AG04449 (cell line): Measurements from ENCODE around the gene TBCK.

ENCODE experiments used
- CTCF ChIA-PET: fragments of 350-600 bp; formaldehyde crosslinking; extraction: SDS; loops from one replicate; lab custom pipeline; 2021; ENCODE audit warnings: antibody characterized with exemption; lab: Yijun Ruan, JAX
- POLR2A ChIA-PET: fragments of 400-600, 350-600 bp; formaldehyde crosslinking; extraction: SDS; loops from one replicate; lab custom pipeline; 2020; ENCODE audit warnings: antibody characterized with exemption, inconsistent platforms; lab: Yijun Ruan, JAX
- DNase-seq: peaks from one replicate; pipeline ENCODE4 v3.0.0-alpha.2; 2010; ENCODE audit warnings: low read depth, low spot score
- H3K4me3 ChIP-seq: 2 replicates; pipeline ENCODE4 v1.5.1; 2011; ENCODE audit warnings: low read depth, mild to moderate bottlenecking, control low read depth, low read length
- CTCF ChIP-seq: IDR thresholded peaks from one replicate; pipeline ENCODE4 v1.5.1; 2011; ENCODE audit warnings: mild to moderate bottlenecking, moderate library complexity, low read length, control low read depth, inconsistent platforms; ENCODE audit not compliant: insufficient read depth; ENCODE audit errors: missing control alignments

TBCK gene

GRCh38 chr4:106315968-106316772, at the start of gene TBCK, which contains the start of gene AIMP1:
TSS of gene TBCK (minus strand) at chr4:106316209. CDS start at chr4:106308960, 7,249 bp downstream.
TSS of gene AIMP1 (plus strand) at chr4:106316550. CDS start at chr4:106325010, 8,460 bp downstream.
- peak; percentile 44 for DNase-seq
- ChIA-PET CTCF (interaction anchor here (0.7 to 1.3 kb wide), 3 partner anchors 12 to 375 kb away, joined by 3 to 5 read pairs (median 4); no protein-coding TSS in a partner anchor), POLR2A (interaction anchor here (0.6 to 1.2 kb wide), 3 partner anchors 11 to 693 kb away, joined by 3 read pairs; no protein-coding TSS in a partner anchor)
- no peak for TF ChIP-seq CTCF
- peak within 1 kb of the TSS; percentile 91 for H3K4me3 ChIP-seq

GRCh38 chr4:106365613-106366012, 49.6 kb upstream of the TBCK start:
- CTCF ChIA-PET = interaction anchor here (0.6 to 3.4 kb wide), 5 partner anchors 9 to 533 kb away, joined by 3 to 22 read pairs (median 5); no protein-coding TSS in a partner anchor

GRCh38 chr4:106364282-106364681, 48.3 kb upstream of the TBCK start:
- POLR2A ChIA-PET = no interaction called here
- CTCF ChIA-PET = interaction anchor here (0.7 to 3.4 kb wide), 5 partner anchors 8 to 444 kb away, joined by 3 to 22 read pairs (median 5); no protein-coding TSS in a partner anchor
- no peak for DNase-seq
- TF ChIP-seq CTCF = no peak
- no peak overlapping the region for H3K4me3 ChIP-seq

More at GRCh38 chr4:106365613-106366012, 49.6 kb upstream of the TBCK start:
- no peak overlapping the region for H3K4me3 ChIP-seq
- POLR2A ChIA-PET = interaction anchor here (0.7 to 1.0 kb wide), 2 partner anchors 50 to 451 kb away, joined by 3 read pairs; partner anchors contain the start of genes AIMP1 and TBCK
- no peak for TF ChIP-seq CTCF
- peak; percentile 78 for DNase-seq

- TF ChIP-seq CTCF = no peak
- no peak overlapping the region for H3K4me3 ChIP-seq
- no peak for DNase-seq
- CTCF ChIA-PET = interaction anchor here (1.1 to 3.4 kb wide), 4 partner anchors 8 to 95 kb away, joined by 3 to 22 read pairs (median 5); no protein-coding TSS in a partner anchor
- POLR2A ChIA-PET = no interaction called here
These were observed 46.2 kb upstream of the TBCK start for GRCh38 chr4:106362086-106362825.

- H3K4me3 ChIP-seq = no peak overlapping the region
- ChIA-PET POLR2A (no interaction called here), CTCF (interaction anchor here (1.2 to 2.0 kb wide), 2 partner anchors 9 to 11 kb away, joined by 3 to 6 read pairs; no protein-coding TSS in a partner anchor)
- TF ChIP-seq CTCF = no peak
- DNase-seq = peak; percentile 41
These were observed 42.9 kb upstream of the TBCK start for GRCh38 chr4:106358899-106359298.
